ENCODE measurements around the gene ZNF280B.

DNA sequence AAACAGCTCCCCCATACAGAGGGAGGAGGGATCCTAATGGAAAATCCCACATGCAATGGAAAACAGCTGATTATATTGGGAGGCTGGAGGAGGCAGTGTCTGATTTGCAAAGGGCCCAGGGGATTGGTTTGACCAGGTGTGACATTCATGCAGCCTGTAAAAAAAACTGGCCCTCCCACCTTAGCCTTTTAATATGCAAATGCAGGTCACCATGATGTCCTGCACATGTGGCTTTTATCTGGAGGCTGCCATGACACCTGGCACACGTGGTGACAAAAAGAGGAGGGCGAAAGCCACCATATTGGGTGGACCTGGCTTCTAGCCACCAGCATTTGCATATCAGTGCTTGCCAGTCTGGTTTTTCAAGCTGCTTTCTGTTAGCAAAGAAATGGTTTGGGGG is 48.5 kb downstream of the ZNF280B start:
- no peak for TF ChIP-seq POLR2A (IDR thresholded peaks at IDR 0.05)
- TF ChIP-seq, protein P1, sequence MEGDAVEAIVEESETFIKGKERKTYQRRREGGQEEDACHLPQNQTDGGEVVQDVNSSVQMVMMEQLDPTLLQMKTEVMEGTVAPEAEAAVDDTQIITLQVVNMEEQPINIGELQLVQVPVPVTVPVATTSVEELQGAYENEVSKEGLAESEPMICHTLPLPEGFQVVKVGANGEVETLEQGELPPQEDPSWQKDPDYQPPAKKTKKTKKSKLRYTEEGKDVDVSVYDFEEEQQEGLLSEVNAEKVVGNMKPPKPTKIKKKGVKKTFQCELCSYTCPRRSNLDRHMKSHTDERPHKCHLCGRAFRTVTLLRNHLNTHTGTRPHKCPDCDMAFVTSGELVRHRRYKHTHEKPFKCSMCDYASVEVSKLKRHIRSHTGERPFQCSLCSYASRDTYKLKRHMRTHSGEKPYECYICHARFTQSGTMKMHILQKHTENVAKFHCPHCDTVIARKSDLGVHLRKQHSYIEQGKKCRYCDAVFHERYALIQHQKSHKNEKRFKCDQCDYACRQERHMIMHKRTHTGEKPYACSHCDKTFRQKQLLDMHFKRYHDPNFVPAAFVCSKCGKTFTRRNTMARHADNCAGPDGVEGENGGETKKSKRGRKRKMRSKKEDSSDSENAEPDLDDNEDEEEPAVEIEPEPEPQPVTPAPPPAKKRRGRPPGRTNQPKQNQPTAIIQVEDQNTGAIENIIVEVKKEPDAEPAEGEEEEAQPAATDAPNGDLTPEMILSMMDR (IDR thresholded peaks at IDR 0.05): no peak
